LNCaP clone FGC (cell line): ENCODE results near the gene TEKT2.

Experiments
- DNase-seq: peaks from one replicate; pipeline ENCODE4 v3.0.0-alpha.2; 2011; ENCODE audit warnings: low read depth
- H3K4me3 ChIP-seq: 2 replicates; pipeline ENCODE4 v1.5.1; 2011; ENCODE audit warnings: mild to moderate bottlenecking, low read depth, low read length, control low read depth
- TF ChIP-seq, protein P1 (sequence below): IDR thresholded peaks from 2 replicates; pipeline ENCODE4 v1.5.1; 2012; ENCODE audit warnings: mild to moderate bottlenecking; ENCODE audit not compliant: control insufficient read depth, insufficient read depth; ENCODE audit errors: extremely low read depth

TEKT2 gene

DNA sequence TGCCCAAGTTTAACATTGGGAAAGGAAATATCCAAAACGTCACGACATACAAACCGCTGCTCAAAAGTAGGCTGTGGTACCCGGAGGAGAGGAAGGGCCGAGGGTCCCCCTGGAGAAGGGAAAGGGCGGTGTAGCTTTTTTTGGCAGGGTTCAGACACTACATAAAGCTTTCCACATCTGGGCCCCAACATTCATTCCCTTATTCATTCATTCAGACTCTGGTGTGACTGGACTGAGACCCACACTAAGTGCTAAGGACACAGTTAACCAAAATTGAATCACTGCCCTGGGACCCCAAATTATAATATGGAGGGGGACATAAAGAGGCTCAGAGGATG, 51.4 kb downstream of the TEKT2 start:
- TF ChIP-seq, protein P1, sequence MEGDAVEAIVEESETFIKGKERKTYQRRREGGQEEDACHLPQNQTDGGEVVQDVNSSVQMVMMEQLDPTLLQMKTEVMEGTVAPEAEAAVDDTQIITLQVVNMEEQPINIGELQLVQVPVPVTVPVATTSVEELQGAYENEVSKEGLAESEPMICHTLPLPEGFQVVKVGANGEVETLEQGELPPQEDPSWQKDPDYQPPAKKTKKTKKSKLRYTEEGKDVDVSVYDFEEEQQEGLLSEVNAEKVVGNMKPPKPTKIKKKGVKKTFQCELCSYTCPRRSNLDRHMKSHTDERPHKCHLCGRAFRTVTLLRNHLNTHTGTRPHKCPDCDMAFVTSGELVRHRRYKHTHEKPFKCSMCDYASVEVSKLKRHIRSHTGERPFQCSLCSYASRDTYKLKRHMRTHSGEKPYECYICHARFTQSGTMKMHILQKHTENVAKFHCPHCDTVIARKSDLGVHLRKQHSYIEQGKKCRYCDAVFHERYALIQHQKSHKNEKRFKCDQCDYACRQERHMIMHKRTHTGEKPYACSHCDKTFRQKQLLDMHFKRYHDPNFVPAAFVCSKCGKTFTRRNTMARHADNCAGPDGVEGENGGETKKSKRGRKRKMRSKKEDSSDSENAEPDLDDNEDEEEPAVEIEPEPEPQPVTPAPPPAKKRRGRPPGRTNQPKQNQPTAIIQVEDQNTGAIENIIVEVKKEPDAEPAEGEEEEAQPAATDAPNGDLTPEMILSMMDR = no peak
- DNase-seq = no peak
- no peak overlapping the region for H3K4me3 ChIP-seq

DNA sequence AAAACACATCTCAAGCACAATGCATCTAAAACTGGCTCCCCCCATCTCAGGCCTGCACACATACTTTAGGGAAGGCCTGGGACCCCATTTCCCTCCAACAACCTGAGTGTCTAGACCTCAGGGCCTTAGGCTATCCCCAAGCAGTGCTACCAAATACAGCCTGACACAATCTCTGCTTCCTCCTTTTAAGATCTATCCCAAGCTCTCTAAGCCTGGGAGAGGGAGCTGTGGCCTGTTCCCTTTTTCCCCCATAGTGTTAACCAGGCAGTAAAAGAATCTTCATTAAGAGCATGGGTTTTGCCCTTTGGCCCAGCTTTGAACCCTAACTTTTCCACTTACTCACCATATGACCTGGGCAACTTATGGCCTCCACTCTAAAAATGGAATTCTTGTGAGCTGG, 51.9 kb downstream of the TEKT2 start:
- TF ChIP-seq, protein P1 = no peak
- DNase-seq = no peak
- H3K4me3 ChIP-seq = no peak overlapping the region

DNA sequence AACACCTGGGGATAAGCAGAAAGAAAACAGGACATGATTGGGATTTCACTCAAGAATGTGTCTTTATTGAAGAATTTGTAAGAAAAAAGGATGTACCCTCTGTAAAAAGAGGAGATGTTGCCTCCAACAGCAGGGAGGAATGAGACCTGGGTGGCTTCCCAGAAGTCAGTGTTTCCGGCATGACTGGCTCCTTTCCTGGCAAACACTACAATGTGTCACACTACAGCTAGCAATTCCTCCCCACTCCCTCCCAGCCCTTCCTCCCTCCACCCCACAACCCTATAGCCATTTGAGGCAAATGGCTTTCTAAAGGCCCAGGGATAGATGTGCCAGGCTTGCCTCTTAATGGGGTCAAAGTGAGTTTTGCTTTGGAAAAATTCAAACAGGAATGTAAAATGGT, 52.6 kb downstream of the TEKT2 start:
- no peak for DNase-seq
- TF ChIP-seq, protein P1 = no peak
- H3K4me3 ChIP-seq = no peak overlapping the region

DNA sequence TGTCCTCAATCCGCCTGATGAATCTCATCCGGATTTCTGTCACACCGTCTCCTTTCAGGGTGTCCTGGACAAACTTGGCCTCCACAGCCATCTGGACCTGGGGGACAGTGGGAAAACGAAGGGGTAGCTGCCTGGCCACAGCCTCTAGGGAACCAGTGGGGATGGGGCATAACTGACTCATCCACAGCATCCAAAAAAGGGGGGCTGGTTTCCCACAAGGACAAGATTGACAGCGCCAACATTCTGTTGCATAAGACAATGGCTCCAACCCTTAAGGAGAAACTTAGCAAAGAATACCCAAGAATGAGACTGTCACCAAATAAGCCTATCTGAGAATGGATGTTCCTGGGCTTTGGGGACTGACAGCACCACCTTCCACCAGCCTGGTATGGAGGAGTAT, 53.3 kb downstream of the TEKT2 start:
- TF ChIP-seq, protein P1 = no peak
- DNase-seq = no peak
- H3K4me3 ChIP-seq = no peak overlapping the region

DNA sequence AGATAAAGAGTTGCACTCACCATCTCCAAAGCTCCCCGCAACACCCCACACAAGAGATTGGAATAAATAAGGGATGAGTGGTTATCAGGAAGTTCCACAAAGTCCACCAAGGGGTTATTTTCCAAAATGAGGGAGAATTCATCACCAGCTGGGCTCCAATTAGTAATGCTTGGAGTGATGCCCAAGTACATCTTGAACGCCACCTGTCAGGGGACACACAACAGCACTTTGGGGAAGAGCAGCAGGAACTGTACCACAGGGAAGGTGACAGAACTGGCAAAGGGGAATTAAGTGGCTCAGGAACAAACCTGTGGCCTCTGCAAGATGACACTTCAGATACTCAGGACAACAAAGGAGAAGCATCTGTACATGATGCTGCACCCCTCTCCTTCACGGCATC, 53.9 kb downstream of the TEKT2 start:
- DNase-seq = no peak
- TF ChIP-seq, protein P1 = no peak
- no peak overlapping the region for H3K4me3 ChIP-seq
